Measurements from ENCODE around the gene SCUBE1.

SCUBE1 gene

GRCh38 chr22:43279867-43280522 lies 63.2 kb downstream of the SCUBE1 start:
- H4K12ac ChIP-seq (ENCODE audit: low read depth, low read length): no peak overlapping the region
- H3K23ac ChIP-seq (ENCODE audit: low read length): no peak overlapping the region
- no peak overlapping the region for H3K4ac ChIP-seq (ENCODE audit: low read depth, low read length)
- no peak overlapping the region for H2AK5ac ChIP-seq (ENCODE audit: low read length)
- H4K91ac ChIP-seq (ENCODE audit: low read depth, low read length): no peak overlapping the region
- H2BK5ac ChIP-seq (ENCODE audit: low read depth, low read length, poor library complexity): no peak overlapping the region
- no peak overlapping the region for H4K8ac ChIP-seq (ENCODE audit: low read depth, low read length)
- no peak overlapping the region for H3K18ac ChIP-seq (ENCODE audit: low read length)
- H3K79me1 ChIP-seq (ENCODE audit: low read length): no peaks in the 10 kb centered on the region
- H3K36me3 ChIP-seq (ENCODE audit: control insufficient read depth in 1 of 2, insufficient read depth in 2 of 2, low read length in 2 of 2): no peaks in the 10 kb centered on the region
- H3K9me3 ChIP-seq (ENCODE audit: insufficient read depth, low read depth, low read length): no peaks in the 10 kb centered on the region
- WGBS (ENCODE audit: extremely low coverage, insufficient coverage, insufficient read length): no CpG with 5 or more reads among the region's 20 CpGs
- H2BK12ac ChIP-seq (ENCODE audit: low read length): no peak overlapping the region
- no peak overlapping the region for H3K9ac ChIP-seq (ENCODE audit: low read length)
- H3K27me3 ChIP-seq (ENCODE audit: insufficient read depth, low read length): no peaks in the 10 kb centered on the region
- H3K27ac ChIP-seq (ENCODE audit: low read depth, low read length): no peak overlapping the region
- H3K4me2 ChIP-seq (ENCODE audit: low read length): no peak overlapping the region
- H2BK120ac ChIP-seq (ENCODE audit: insufficient read depth, low read length, poor library complexity): no peak overlapping the region
- no peak for DNase-seq
- no peak overlapping the region for H3K4me3 ChIP-seq (ENCODE audit: low read depth, low read length)
- H3K4me1 ChIP-seq (ENCODE audit: control insufficient read depth in 1 of 2, insufficient read depth in 2 of 2, low read length in 2 of 2): peaks cover 3 to 8% of the 10 kb centered on the region in 2 experiments
- no peak overlapping the region for H2AFZ ChIP-seq (ENCODE audit: insufficient read depth, low read length, poor library complexity)
- no peaks in the 10 kb centered on the region for H3K79me2 ChIP-seq (ENCODE audit: control insufficient read depth, insufficient read depth, low read length, poor library complexity)
- H3K14ac ChIP-seq (ENCODE audit: low read length): no peak overlapping the region

DNA sequence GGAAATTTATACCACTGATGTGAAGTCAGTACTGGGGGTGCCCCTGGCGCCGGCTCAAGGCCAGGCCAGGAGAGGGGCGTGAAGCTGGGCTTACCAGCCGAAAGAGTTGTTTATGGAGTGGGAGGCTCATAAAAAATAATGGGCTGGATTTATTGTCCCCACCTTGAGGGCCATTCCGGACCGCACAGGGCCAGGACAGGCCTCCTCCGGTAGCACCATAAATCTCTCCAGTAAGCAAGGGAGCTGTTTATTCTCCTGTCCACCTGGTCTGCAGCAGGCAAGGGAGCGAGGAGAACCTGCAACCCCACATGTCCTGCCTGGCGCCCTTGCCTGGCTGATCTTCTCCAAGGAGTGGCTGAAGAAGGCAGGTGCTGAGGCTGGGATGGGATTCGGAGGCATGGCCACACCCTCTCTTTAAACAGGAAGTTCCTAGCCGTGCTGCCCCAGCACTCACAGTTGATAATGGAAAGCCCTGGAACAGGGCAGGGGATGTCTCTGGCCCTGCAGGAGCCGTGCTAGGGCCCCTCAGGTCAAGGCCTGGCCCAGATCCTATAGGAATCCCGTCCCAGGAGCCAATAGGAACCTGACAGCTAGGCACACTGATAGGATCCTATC lies 65.1 kb downstream of the SCUBE1 start:
- WGBS (ENCODE audit: extremely low coverage, insufficient coverage, insufficient read length): no CpG with 5 or more reads among the region's 13 CpGs
- Histone ChIP-seq H2BK120ac (ENCODE audit: insufficient read depth, low read length, poor library complexity) (no peak overlapping the region), H3K4me2 (ENCODE audit: low read length) (no peak overlapping the region), H3K27ac (ENCODE audit: low read depth, low read length) (no peak overlapping the region), H3K4ac (ENCODE audit: low read depth, low read length) (no peak overlapping the region), H3K14ac (ENCODE audit: low read length) (no peak overlapping the region), H3K9ac (ENCODE audit: low read length) (no peak overlapping the region), H4K12ac (ENCODE audit: low read depth, low read length) (no peak overlapping the region), H2AK5ac (ENCODE audit: low read length) (no peak overlapping the region), H2AFZ (ENCODE audit: insufficient read depth, low read length, poor library complexity) (no peak overlapping the region), H4K8ac (ENCODE audit: low read depth, low read length) (no peak overlapping the region), H3K4me1 (ENCODE audit: control insufficient read depth in 1 of 2, insufficient read depth in 2 of 2, low read length in 2 of 2) (peaks cover 3 to 12% of the 10 kb centered on the region in 2 experiments), H3K9me3 (ENCODE audit: insufficient read depth, low read depth, low read length) (no peaks in the 10 kb centered on the region), H3K4me3 (ENCODE audit: low read depth, low read length) (no peak overlapping the region), H3K27me3 (ENCODE audit: insufficient read depth, low read length) (no peaks in the 10 kb centered on the region), H3K79me1 (ENCODE audit: low read length) (no peaks in the 10 kb centered on the region), H3K36me3 (ENCODE audit: control insufficient read depth in 1 of 2, insufficient read depth in 2 of 2, low read length in 2 of 2) (no peaks in the 10 kb centered on the region), H4K91ac (ENCODE audit: low read depth, low read length) (no peak overlapping the region), H3K79me2 (ENCODE audit: control insufficient read depth, insufficient read depth, low read length, poor library complexity) (no peaks in the 10 kb centered on the region), H2BK5ac (ENCODE audit: low read depth, low read length, poor library complexity) (no peak overlapping the region), H2BK12ac (ENCODE audit: low read length) (no peak overlapping the region), H3K18ac (ENCODE audit: low read length) (no peak overlapping the region), H3K23ac (ENCODE audit: low read length) (no peak overlapping the region)
- DNase-seq: no peak

- no peak overlapping the region for H2AFZ ChIP-seq (ENCODE audit: insufficient read depth, low read length, poor library complexity)
- H3K23ac ChIP-seq (ENCODE audit: low read length): no peak overlapping the region
- no peak overlapping the region for H4K12ac ChIP-seq (ENCODE audit: low read depth, low read length)
- no peak overlapping the region for H4K8ac ChIP-seq (ENCODE audit: low read depth, low read length)
- H2BK120ac ChIP-seq (ENCODE audit: insufficient read depth, low read length, poor library complexity): no peak overlapping the region
- H3K27me3 ChIP-seq (ENCODE audit: insufficient read depth, low read length): no peaks in the 10 kb centered on the region
- H2BK12ac ChIP-seq (ENCODE audit: low read length): no peak overlapping the region
- H3K9ac ChIP-seq (ENCODE audit: low read length): no peak overlapping the region
- no peaks in the 10 kb centered on the region for H3K9me3 ChIP-seq (ENCODE audit: insufficient read depth, low read depth, low read length)
- no peak overlapping the region for H4K91ac ChIP-seq (ENCODE audit: low read depth, low read length)
- DNase-seq: peak in 1 of 2 donors; percentile 8
- no peak overlapping the region for H3K4ac ChIP-seq (ENCODE audit: low read depth, low read length)
- no peak overlapping the region for H3K4me2 ChIP-seq (ENCODE audit: low read length)
- H3K4me1 ChIP-seq (ENCODE audit: control insufficient read depth in 1 of 2, insufficient read depth in 2 of 2, low read length in 2 of 2): peaks cover 3 to 12% of the 10 kb centered on the region in 2 experiments
- no peak overlapping the region for H3K14ac ChIP-seq (ENCODE audit: low read length)
- no peaks in the 10 kb centered on the region for H3K79me1 ChIP-seq (ENCODE audit: low read length)
- no peak overlapping the region for H2BK5ac ChIP-seq (ENCODE audit: low read depth, low read length, poor library complexity)
- H3K4me3 ChIP-seq (ENCODE audit: low read depth, low read length): no peak overlapping the region
- H2AK5ac ChIP-seq (ENCODE audit: low read length): no peak overlapping the region
- WGBS (ENCODE audit: extremely low coverage, insufficient coverage, insufficient read length): no CpG with 5 or more reads among the region's 10 CpGs
- H3K18ac ChIP-seq (ENCODE audit: low read length): no peak overlapping the region
- no peaks in the 10 kb centered on the region for H3K36me3 ChIP-seq (ENCODE audit: control insufficient read depth in 1 of 2, insufficient read depth in 2 of 2, low read length in 2 of 2)
- no peaks in the 10 kb centered on the region for H3K79me2 ChIP-seq (ENCODE audit: control insufficient read depth, insufficient read depth, low read length, poor library complexity)
- H3K27ac ChIP-seq (ENCODE audit: low read depth, low read length): no peak overlapping the region
Observed at GRCh38 chr22:43277091-43277490, 66.1 kb downstream of the SCUBE1 start.

DNA sequence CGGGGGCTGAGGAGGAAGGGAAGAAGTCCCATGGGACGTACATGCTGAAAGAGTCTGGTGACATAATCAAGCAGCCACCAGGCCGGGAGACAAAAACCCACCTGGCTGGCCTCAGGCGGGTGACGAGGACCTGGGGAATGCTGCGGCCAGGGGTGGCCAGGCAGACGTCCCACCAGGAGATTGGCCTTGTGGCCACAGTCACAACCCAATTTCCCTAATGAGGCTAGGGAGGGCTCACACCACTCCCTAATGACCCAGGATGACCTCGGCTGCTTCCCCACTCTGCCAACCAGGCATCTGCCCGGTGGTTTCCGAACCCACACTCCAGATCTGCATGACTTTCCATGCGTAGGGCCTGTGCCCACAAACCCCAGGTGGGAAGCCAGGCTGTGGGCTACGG lies 66.9 kb downstream of the SCUBE1 start:
- H3K14ac ChIP-seq (ENCODE audit: low read length): no peak overlapping the region
- H3K4ac ChIP-seq (ENCODE audit: low read depth, low read length): no peak overlapping the region
- no peak overlapping the region for H2BK12ac ChIP-seq (ENCODE audit: low read length)
- no peak overlapping the region for H4K91ac ChIP-seq (ENCODE audit: low read depth, low read length)
- no peaks in the 10 kb centered on the region for H3K79me1 ChIP-seq (ENCODE audit: low read length)
- H3K4me1 ChIP-seq (ENCODE audit: control insufficient read depth in 1 of 2, insufficient read depth in 2 of 2, low read length in 2 of 2): peaks cover 3 to 12% of the 10 kb centered on the region in 2 experiments
- H3K36me3 ChIP-seq (ENCODE audit: control insufficient read depth in 1 of 2, insufficient read depth in 2 of 2, low read length in 2 of 2): no peaks in the 10 kb centered on the region
- H2BK120ac ChIP-seq (ENCODE audit: insufficient read depth, low read length, poor library complexity): no peak overlapping the region
- H2BK5ac ChIP-seq (ENCODE audit: low read depth, low read length, poor library complexity): no peak overlapping the region
- no peak overlapping the region for H3K4me3 ChIP-seq (ENCODE audit: low read depth, low read length)
- WGBS (ENCODE audit: extremely low coverage, insufficient coverage, insufficient read length): no CpG with 5 or more reads among the region's 12 CpGs
- DNase-seq: peak; percentile 96 to 97
- no peak overlapping the region for H2AK5ac ChIP-seq (ENCODE audit: low read length)
- no peak overlapping the region for H3K27ac ChIP-seq (ENCODE audit: low read depth, low read length)
- no peaks in the 10 kb centered on the region for H3K79me2 ChIP-seq (ENCODE audit: control insufficient read depth, insufficient read depth, low read length, poor library complexity)
- no peak overlapping the region for H3K18ac ChIP-seq (ENCODE audit: low read length)
- no peak overlapping the region for H3K23ac ChIP-seq (ENCODE audit: low read length)
- H3K9ac ChIP-seq (ENCODE audit: low read length): no peak overlapping the region
- H4K12ac ChIP-seq (ENCODE audit: low read depth, low read length): no peak overlapping the region
- no peak overlapping the region for H4K8ac ChIP-seq (ENCODE audit: low read depth, low read length)
- no peaks in the 10 kb centered on the region for H3K27me3 ChIP-seq (ENCODE audit: insufficient read depth, low read length)
- no peaks in the 10 kb centered on the region for H3K9me3 ChIP-seq (ENCODE audit: insufficient read depth, low read depth, low read length)
- H2AFZ ChIP-seq (ENCODE audit: insufficient read depth, low read length, poor library complexity): no peak overlapping the region
- H3K4me2 ChIP-seq (ENCODE audit: low read length): no peak overlapping the region
